Osteoblast (primary cell): ENCODE results near the gene HOXB5. TPM values are rescaled to one million over a fixed set of nuclear protein-coding genes. Genes with fewer than 3 reads are reported as not detected.

Experiments
- DNase-seq: peaks from one replicate; pipeline ENCODE4 v3.0.0; 2011; ENCODE audit warnings: low spot score, mixed read lengths; ENCODE audit not compliant: insufficient read length; ENCODE audit errors: missing footprints
- H2AFZ ChIP-seq: 2 replicates; pipeline ENCODE4 v1.6.0; 2011; ENCODE audit warnings: mild to moderate bottlenecking, low read length
- H3K27ac ChIP-seq: 2 replicates; pipeline ENCODE4 v1.5.1; 2011; ENCODE audit warnings: mild to moderate bottlenecking, low read depth, low read length, moderate library complexity
- H3K27me3 ChIP-seq: 2 replicates; pipeline ENCODE4 v1.6.0; 2012; ENCODE audit warnings: mild to moderate bottlenecking, control low read depth, inconsistent platforms, low read length, moderate library complexity; ENCODE audit not compliant: insufficient read depth
- H3K36me3 ChIP-seq: 2 replicates; pipeline ENCODE4 v1.5.1; 2011; ENCODE audit warnings: mild to moderate bottlenecking, low read length, control low read depth, moderate library complexity; ENCODE audit not compliant: insufficient read depth
- H3K4me1 ChIP-seq: 2 replicates; pipeline ENCODE4 v1.5.1; 2011; ENCODE audit warnings: mild to moderate bottlenecking, low read length, control low read depth, moderate library complexity; ENCODE audit not compliant: insufficient read depth
- H3K4me2 ChIP-seq: 2 replicates; pipeline ENCODE4 v1.6.0; 2011; ENCODE audit warnings: mild to moderate bottlenecking, low read length; ENCODE audit not compliant: insufficient read depth
- H3K4me3 ChIP-seq: fragments of 200-600 bp; sonication (generic); 3 replicates; pipeline ENCODE4 v1.5.1; 2012; ENCODE audit warnings: mild to moderate bottlenecking, low read length, inconsistent platforms; ENCODE audit not compliant: insufficient read depth
- H3K79me2 ChIP-seq: 2 replicates; pipeline ENCODE4 v1.6.0; 2012; ENCODE audit warnings: mild to moderate bottlenecking, low read length, control low read depth, inconsistent platforms; ENCODE audit not compliant: insufficient read depth
- H3K9me3 ChIP-seq: 2 replicates; pipeline ENCODE4 v1.5.1; 2011; ENCODE audit warnings: low read depth, low read length, control low read depth
- H4K20me1 ChIP-seq: 2 replicates; pipeline ENCODE4 v1.6.0; 2012; ENCODE audit warnings: mild to moderate bottlenecking, low read length, control low read depth; ENCODE audit not compliant: insufficient read depth
- total RNA-seq: library from RNA; depleted of rRNA; stranded (reverse); fragments of >200 nt; gene quantifications from 2 replicates; pipeline ENCODE4 v1.2.3, GENCODE V29; 2012
- TF ChIP-seq, protein P1 (sequence below): IDR thresholded peaks from 2 replicates; pipeline ENCODE4 v1.5.1; 2011; ENCODE audit warnings: mild to moderate bottlenecking, low read depth, low read length, moderate library complexity; ENCODE audit errors: extremely low read depth

The HOXB5 gene
- total RNA-seq, 1 donor = not detected

DNA sequence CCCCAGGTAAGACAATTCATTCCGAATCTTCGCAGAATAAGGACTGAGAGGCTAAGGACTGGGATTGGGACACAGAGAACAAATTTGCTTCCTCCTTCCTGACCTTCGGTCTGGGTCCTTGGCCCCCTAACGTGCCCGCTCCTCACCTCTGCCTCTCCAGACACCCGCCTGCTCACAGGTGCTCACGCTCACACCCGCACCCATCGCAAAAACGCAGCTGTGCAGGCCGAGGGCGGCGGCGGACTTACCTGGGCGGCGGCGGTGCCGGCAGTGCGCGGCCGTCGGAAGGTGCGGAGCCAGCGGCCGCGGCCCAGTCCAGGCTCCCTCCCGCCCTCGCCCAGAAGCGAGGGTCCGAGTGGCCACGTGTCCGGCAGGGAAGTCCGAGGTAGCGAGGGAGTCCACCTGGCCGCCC is 39.7 kb upstream of the HOXB5 start:
- no peak overlapping the region for H3K4me3 ChIP-seq
- no peak overlapping the region for H2AFZ ChIP-seq
- TF ChIP-seq, protein P1, sequence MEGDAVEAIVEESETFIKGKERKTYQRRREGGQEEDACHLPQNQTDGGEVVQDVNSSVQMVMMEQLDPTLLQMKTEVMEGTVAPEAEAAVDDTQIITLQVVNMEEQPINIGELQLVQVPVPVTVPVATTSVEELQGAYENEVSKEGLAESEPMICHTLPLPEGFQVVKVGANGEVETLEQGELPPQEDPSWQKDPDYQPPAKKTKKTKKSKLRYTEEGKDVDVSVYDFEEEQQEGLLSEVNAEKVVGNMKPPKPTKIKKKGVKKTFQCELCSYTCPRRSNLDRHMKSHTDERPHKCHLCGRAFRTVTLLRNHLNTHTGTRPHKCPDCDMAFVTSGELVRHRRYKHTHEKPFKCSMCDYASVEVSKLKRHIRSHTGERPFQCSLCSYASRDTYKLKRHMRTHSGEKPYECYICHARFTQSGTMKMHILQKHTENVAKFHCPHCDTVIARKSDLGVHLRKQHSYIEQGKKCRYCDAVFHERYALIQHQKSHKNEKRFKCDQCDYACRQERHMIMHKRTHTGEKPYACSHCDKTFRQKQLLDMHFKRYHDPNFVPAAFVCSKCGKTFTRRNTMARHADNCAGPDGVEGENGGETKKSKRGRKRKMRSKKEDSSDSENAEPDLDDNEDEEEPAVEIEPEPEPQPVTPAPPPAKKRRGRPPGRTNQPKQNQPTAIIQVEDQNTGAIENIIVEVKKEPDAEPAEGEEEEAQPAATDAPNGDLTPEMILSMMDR = no peak
- no peak overlapping the region for H3K27ac ChIP-seq
- H3K4me1 ChIP-seq = no peaks in the 10 kb centered on the region
- DNase-seq = peak; percentile 91
- H3K79me2 ChIP-seq = no peaks in the 10 kb centered on the region
- H3K4me2 ChIP-seq = no peak overlapping the region
- no peaks in the 10 kb centered on the region for H3K9me3 ChIP-seq
- peaks cover 2% of the 10 kb centered on the region for H4K20me1 ChIP-seq
- H3K36me3 ChIP-seq = no peaks in the 10 kb centered on the region
- H3K27me3 ChIP-seq = peaks cover 100% of the 10 kb centered on the region

DNA sequence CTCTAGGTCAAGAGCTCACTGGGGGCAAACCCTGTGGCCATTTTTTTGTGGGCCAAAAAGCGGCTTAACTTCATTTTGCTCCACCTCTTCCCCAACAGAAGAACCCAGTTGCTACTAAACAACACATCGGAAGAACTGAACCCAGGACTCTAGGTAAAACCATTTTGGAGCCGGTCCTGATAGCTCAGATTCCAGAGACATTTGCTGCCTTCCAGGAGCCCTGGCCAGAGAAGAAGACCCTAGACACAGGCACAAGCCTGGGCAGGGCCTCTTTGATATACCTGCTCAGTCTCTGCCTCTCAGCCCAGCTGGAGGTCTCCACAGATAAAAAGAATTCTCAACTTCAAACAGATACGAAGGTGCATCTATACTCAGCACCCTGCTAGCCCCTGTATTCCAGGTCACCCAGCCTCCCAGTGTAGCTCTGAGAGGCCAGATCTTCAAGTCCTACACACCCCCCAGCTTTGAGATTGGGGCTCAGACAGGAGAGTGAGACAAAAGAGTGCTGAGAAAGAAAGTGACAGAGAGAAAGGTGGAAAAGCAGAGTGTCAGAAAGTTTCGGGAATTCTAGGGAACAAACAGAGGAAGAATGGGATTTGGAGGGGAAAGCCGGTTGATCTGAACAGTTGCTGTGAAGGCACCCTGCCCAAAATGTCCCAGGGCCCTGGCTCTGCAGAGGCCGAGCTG is 39.1 kb upstream of the HOXB5 start:
- peak; percentile 66 for DNase-seq
- H3K4me1 ChIP-seq = no peaks in the 10 kb centered on the region
- H3K36me3 ChIP-seq = no peaks in the 10 kb centered on the region
- no peak overlapping the region for H3K4me2 ChIP-seq
- H3K9me3 ChIP-seq = no peaks in the 10 kb centered on the region
- TF ChIP-seq, protein P1 = no peak
- H3K27me3 ChIP-seq = peaks cover 100% of the 10 kb centered on the region
- no peak overlapping the region for H3K27ac ChIP-seq
- H4K20me1 ChIP-seq = peaks cover 2% of the 10 kb centered on the region
- no peaks in the 10 kb centered on the region for H3K79me2 ChIP-seq
- H2AFZ ChIP-seq = no peak overlapping the region
- no peak overlapping the region for H3K4me3 ChIP-seq

DNA sequence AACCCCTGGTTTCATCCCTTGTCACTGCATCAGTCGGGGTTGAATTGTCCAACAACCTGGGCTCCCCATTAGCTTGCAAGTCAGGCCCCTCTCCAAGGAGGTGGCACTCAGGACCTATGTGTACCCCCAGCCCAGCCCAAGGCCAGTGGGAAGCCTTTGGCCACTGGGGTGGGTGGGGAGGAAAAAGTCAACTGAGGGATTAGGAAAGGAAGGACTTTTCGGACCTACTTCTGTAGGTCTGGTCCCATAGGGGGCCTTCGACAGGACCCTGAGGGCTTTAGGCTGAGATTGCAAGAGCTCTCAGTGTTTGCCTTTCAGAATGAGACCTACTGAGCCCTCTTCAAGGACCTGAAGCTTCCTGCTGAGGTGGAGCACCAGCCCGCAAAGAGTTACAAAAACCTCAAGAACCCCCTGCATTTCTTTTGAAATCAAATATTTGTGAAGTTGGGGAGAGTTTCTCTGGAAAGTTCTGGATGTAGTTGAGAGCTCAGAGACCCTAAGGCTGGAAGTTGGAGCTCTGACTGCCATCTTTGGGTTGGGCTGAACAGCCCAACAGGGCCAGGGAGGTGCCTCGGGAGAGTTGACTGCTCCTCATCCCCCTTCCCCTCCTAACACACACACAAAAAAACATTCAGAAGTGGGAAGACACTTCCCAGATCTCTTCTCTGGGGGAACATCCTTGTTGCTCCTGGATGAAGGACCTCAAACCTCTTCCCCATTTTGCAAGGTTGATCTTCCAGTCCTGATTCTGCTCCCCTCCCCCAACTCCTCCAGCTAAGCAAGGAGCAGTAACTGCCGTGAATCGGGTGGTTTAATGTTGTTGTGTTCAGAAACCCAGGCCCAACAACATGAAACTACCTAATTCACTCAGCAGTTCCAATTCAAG is 38.4 kb upstream of the HOXB5 start:
- Histone ChIP-seq H3K27me3 (peaks cover 100% of the 10 kb centered on the region), H3K27ac (no peak overlapping the region), H4K20me1 (peaks cover 2% of the 10 kb centered on the region), H3K9me3 (no peaks in the 10 kb centered on the region), H3K4me2 (no peak overlapping the region), H3K79me2 (no peaks in the 10 kb centered on the region), H3K4me1 (no peaks in the 10 kb centered on the region), H3K4me3 (no peak overlapping the region), H3K36me3 (no peaks in the 10 kb centered on the region), H2AFZ (no peak overlapping the region)
- peak; percentile 76 for DNase-seq
- TF ChIP-seq, protein P1 = no peak
